Hepatocyte (in vitro differentiated cells): ENCODE results near the gene TMEM108.

Experiments used
- EZH2 ChIP-seq: fragments of 200-600 bp; sonication (generic); IDR thresholded peaks from 2 replicates; pipeline ENCODE4 v1.6.1; 2016; ENCODE audit warnings: antibody characterized with exemption, mild to moderate bottlenecking, borderline replicate concordance
- EZH2phosphoT487 ChIP-seq: fragments of 200-600 bp; sonication (generic); IDR thresholded peaks from one replicate; pipeline ENCODE4 v1.6.1; 2018; ENCODE audit warnings: antibody characterized with exemption, mild to moderate bottlenecking, low read depth, moderate library complexity; ENCODE audit not compliant: unreplicated experiment, severe bottlenecking
- TF ChIP-seq, protein P1 (sequence below): fragments of 200-600 bp; sonication (generic); IDR thresholded peaks from 2 replicates; pipeline ENCODE4 v1.5.1; 2016; ENCODE audit warnings: antibody characterized with exemption, mild to moderate bottlenecking; ENCODE audit not compliant: poor library complexity

DNA sequence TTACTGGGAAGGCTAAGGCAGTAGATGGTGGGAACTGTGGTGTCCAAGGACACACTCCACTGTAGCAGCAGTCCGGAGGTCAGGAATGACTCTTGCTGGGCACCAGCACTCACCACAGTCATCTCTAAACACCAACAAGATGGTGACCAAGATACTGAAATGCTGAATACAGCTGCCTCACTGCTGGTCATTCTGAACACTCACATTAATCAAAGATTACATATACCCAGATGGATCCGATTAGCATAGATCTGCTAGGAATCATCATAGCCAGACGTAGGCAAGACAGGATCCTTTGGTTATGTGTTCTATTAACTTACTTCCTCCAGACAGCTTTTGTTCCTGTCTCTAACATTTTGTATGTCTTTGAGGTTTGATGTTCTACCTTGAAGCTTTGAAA, 226.7 kb downstream of the TMEM108 start:
- TF ChIP-seq, protein P1, sequence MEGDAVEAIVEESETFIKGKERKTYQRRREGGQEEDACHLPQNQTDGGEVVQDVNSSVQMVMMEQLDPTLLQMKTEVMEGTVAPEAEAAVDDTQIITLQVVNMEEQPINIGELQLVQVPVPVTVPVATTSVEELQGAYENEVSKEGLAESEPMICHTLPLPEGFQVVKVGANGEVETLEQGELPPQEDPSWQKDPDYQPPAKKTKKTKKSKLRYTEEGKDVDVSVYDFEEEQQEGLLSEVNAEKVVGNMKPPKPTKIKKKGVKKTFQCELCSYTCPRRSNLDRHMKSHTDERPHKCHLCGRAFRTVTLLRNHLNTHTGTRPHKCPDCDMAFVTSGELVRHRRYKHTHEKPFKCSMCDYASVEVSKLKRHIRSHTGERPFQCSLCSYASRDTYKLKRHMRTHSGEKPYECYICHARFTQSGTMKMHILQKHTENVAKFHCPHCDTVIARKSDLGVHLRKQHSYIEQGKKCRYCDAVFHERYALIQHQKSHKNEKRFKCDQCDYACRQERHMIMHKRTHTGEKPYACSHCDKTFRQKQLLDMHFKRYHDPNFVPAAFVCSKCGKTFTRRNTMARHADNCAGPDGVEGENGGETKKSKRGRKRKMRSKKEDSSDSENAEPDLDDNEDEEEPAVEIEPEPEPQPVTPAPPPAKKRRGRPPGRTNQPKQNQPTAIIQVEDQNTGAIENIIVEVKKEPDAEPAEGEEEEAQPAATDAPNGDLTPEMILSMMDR, result no peak
- no peak for TF ChIP-seq EZH2phosphoT487
- no peak for TF ChIP-seq EZH2
